B cell (primary cell): Measurements from ENCODE around the gene TAT.

Source experiments
- EZH2 ChIP-seq: IDR thresholded peaks from 2 replicates; pipeline ENCODE4 v1.6.1; 2012; ENCODE audit warnings: borderline replicate concordance, low read depth, mild to moderate bottlenecking, moderate library complexity, low read length; ENCODE audit not compliant: insufficient read depth, poor library complexity, severe bottlenecking
- TF ChIP-seq, protein P1 (sequence below): fragments of 200-600 bp; IDR thresholded peaks from one replicate; pipeline ENCODE4 v1.8.0; 2022; ENCODE audit warnings: antibody characterized with exemption, mild to moderate bottlenecking

DNA sequence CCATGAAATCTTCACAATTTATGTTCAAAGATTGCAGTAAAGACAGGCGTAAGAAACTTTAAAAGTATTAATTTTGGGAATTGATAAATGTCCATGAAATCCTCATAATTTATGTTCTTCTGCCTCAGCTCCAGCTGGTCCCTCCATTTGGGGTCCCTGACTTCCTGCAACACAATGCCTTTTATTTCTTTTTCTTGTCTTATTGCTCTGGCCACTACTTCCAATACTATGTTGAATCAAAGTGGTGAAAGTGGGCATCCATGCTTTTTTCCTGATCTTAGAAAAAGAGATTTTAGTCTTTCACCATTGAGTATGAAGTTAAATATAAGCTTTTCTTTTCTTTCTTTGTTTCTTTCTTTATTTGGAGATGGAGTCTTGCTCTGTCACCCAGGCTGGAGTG is 14.3 kb downstream of the TAT start:
- TF ChIP-seq, protein P1, sequence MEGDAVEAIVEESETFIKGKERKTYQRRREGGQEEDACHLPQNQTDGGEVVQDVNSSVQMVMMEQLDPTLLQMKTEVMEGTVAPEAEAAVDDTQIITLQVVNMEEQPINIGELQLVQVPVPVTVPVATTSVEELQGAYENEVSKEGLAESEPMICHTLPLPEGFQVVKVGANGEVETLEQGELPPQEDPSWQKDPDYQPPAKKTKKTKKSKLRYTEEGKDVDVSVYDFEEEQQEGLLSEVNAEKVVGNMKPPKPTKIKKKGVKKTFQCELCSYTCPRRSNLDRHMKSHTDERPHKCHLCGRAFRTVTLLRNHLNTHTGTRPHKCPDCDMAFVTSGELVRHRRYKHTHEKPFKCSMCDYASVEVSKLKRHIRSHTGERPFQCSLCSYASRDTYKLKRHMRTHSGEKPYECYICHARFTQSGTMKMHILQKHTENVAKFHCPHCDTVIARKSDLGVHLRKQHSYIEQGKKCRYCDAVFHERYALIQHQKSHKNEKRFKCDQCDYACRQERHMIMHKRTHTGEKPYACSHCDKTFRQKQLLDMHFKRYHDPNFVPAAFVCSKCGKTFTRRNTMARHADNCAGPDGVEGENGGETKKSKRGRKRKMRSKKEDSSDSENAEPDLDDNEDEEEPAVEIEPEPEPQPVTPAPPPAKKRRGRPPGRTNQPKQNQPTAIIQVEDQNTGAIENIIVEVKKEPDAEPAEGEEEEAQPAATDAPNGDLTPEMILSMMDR, result no peak
- no peak for TF ChIP-seq EZH2
